ENCODE data around the gene LRCH1. TPM values are rescaled to one million over a fixed set of nuclear protein-coding genes. Genes with fewer than 3 reads are reported as not detected.
A peak's percentile ranks its signal among the peaks of the same experiment; 100 is the strongest.

Gene LRCH1, protein sequence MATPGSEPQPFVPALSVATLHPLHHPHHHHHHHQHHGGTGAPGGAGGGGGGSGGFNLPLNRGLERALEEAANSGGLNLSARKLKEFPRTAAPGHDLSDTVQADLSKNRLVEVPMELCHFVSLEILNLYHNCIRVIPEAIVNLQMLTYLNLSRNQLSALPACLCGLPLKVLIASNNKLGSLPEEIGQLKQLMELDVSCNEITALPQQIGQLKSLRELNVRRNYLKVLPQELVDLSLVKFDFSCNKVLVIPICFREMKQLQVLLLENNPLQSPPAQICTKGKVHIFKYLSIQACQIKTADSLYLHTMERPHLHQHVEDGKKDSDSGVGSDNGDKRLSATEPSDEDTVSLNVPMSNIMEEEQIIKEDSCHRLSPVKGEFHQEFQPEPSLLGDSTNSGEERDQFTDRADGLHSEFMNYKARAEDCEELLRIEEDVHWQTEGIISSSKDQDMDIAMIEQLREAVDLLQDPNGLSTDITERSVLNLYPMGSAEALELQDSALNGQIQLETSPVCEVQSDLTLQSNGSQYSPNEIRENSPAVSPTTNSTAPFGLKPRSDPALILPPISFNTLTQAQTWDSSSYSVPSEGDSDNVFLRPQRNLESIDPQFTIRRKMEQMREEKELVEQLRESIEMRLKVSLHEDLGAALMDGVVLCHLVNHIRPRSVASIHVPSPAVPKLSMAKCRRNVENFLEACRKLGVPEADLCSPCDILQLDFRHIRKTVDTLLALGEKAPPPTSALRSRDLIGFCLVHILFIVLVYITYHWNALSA
- 10 to 100 TPM in 1 of 6 donors, 1 to 10 TPM in 5; 3.0 to 10.5 (median 4.2) TPM for total RNA-seq
- polyA plus RNA-seq, result 1 to 10 TPM; 2.0 to 3.4 TPM

DNA sequence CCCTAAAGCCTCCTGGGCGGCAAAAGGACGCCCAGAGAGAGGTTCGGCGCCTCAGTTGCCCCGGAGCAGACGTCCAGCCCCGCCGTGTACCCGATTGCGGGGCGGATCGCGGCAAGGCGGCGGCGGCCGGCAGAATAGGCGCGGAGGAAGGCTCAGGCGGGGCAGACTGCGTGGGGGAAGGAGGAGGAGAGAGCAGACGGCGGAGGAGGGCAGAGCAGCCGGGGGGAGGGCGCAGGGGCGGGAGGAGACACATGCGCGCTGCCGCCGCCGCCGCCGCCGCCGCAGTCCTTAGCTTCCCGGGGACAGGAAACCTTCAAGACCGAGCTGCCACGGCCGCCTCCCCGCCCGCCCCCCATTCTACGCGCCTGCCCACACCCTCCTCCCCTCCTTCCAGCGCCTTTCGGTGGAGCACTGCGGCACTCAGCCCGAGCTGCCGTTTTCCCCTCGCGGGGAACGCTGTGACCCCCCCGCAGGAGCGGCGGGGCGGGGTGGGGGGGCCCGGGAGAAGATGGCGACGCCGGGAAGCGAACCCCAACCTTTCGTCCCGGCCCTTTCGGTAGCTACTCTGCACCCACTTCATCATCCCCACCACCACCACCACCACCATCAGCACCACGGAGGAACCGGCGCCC, at the start of gene LRCH1:
TSS of gene LRCH1 (plus strand) at position 282 of the 632 bp plus-strand sequence. CDS start at position 509, 227 bp downstream.
- Histone ChIP-seq H3K27me3 (no peaks in the 10 kb centered on the region), H3K27ac (peak within 1 kb of the TSS; percentile 67 to 86 (median 77)), H3K9me3 (no peaks in the 10 kb centered on the region), H3K36me3 (no peaks in the 10 kb centered on the region), H3K4me1 (no peaks in the 10 kb centered on the region), H3K4me3 (peak within 1 kb of the TSS; percentile 72 to 95 (median 91))
- 1% methylated on average over 50 to 66 of the region's 66 CpGs for WGBS, 2 donors
- DNase-seq (peak; percentile 77 to 92 (median 86)), ATAC-seq (peak; percentile 88 to 93 (median 88)), FAIRE-seq (no peak)
- intact Hi-C loops (cut with DNase I), result loop anchor here in 2 of 3 donors (5.0 kb wide), 2 partner anchors 164 to 169 kb away; no protein-coding TSS in a partner anchor
- no peak for TF ChIP-seq CTCF (IDR thresholded peaks at IDR 0.05)

DNA sequence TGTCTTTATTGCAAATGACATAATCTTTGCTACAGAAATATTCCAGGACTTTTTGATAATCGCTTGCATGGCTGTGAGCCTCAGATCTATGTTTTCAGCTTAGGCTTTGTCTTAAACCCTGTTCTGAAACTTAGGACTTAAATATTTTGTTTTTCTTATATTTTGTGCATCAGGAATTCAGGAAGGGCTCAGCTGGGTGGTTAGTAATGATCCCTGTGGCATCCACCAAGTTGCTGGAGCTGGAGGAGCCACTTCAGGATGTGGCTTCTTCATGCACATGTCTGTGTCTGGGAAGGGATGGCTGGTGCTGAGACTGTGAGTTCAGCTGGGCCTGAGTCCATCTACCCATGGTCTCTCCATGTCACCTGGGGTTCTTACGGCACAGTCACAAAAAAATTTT, 48.9 kb upstream of the LRCH1 start:
- H3K27me3 ChIP-seq, result no peaks in the 10 kb centered on the region
- H3K36me3 ChIP-seq, result no peaks in the 10 kb centered on the region
- no peaks in the 10 kb centered on the region for H3K9me3 ChIP-seq
- DNase-seq (no peak), FAIRE-seq (no peak), ATAC-seq (no peak)
- WGBS, 2 donors, result 86 to 95% methylated on average over 2 of the region's 2 CpGs
- TF ChIP-seq CTCF (IDR thresholded peaks at IDR 0.05), result no peak
- H3K4me1 ChIP-seq, result no peaks in the 10 kb centered on the region
- intact Hi-C loops (cut with DNase I), result no loop called here
- no peak overlapping the region for H3K27ac ChIP-seq
- H3K4me3 ChIP-seq, result no peak overlapping the region

- intact Hi-C loops (cut with DNase I), result no loop called here
- 57 to 59% methylated on average over 1 of the region's 1 CpG for WGBS, 2 donors
- ATAC-seq (no peak), FAIRE-seq (no peak), DNase-seq (no peak)
- no peak overlapping the region for H3K27ac ChIP-seq
- no peak overlapping the region for H3K4me3 ChIP-seq
- no peak for TF ChIP-seq CTCF (IDR thresholded peaks at IDR 0.05)
- H3K4me1 ChIP-seq, result no peaks in the 10 kb centered on the region
- H3K27me3 ChIP-seq, result no peaks in the 10 kb centered on the region
- H3K9me3 ChIP-seq, result no peaks in the 10 kb centered on the region
- H3K36me3 ChIP-seq, result no peaks in the 10 kb centered on the region
Measured at GRCh38 chr13:46507981-46508380, 45.0 kb upstream of the LRCH1 start.

DNA sequence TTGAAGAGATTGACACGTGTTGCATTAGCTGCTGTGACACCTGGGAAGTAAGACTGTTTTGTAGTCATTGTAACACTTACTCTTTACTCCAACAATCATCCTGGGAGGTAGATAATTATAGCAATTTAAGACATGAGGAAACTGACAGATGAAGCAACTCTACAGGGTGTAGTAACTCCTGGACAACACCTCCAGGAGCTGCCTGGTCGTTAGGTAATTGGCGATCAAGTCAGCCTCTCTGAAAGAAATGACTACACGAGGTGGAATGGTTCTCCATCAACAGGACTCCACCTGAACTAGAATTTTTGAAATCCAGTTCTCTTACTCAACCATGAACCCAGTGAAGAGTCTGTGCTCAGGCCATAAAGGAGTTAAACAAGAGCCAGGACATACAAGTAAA, 43.0 kb upstream of the LRCH1 start:
- Histone ChIP-seq H3K27ac (no peak overlapping the region), H3K27me3 (no peaks in the 10 kb centered on the region), H3K4me3 (no peak overlapping the region), H3K9me3 (no peaks in the 10 kb centered on the region), H3K36me3 (no peaks in the 10 kb centered on the region), H3K4me1 (no peaks in the 10 kb centered on the region)
- ATAC-seq (no peak), DNase-seq (no peak), FAIRE-seq (no peak)
- no peak for TF ChIP-seq CTCF (IDR thresholded peaks at IDR 0.05)
- WGBS, 2 donors, result 69 to 78% methylated on average over 4 of the region's 4 CpGs
- intact Hi-C loops (cut with DNase I), result no loop called here

Data from pancreas (tissue), 10 donors.